ENCODE measurements around the gene FLOT1.

DNA sequence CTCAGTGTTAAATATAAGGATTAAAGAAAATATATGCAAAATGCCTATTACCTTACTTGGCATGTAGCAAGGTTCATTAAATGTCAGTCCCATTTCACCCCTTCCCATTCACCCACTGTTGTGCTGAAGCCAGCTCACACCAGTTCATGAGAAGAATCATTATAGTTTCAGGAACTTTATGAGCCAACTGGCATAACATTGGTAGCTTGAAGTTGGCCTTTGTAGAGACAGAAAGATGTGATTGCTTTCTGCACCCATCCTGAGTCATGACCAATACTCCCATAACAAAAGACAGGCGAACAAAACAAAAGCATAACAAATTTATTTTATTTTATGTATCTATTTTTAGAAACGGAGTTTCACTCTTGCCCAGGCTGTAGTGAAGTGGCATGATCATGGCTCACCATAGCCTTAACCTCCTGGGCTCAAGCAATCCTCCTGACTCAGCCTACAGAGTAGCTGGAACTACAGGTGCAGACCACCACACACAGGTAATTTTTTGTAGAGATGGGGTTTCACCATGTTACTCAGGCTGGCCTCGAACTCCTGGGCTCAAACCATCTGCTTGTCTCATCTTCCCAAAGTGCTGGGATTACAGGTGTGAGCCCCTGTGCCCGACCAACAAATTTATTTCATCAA, 19.4 kb upstream of the FLOT1 start:
- TF ChIP-seq, protein P1, sequence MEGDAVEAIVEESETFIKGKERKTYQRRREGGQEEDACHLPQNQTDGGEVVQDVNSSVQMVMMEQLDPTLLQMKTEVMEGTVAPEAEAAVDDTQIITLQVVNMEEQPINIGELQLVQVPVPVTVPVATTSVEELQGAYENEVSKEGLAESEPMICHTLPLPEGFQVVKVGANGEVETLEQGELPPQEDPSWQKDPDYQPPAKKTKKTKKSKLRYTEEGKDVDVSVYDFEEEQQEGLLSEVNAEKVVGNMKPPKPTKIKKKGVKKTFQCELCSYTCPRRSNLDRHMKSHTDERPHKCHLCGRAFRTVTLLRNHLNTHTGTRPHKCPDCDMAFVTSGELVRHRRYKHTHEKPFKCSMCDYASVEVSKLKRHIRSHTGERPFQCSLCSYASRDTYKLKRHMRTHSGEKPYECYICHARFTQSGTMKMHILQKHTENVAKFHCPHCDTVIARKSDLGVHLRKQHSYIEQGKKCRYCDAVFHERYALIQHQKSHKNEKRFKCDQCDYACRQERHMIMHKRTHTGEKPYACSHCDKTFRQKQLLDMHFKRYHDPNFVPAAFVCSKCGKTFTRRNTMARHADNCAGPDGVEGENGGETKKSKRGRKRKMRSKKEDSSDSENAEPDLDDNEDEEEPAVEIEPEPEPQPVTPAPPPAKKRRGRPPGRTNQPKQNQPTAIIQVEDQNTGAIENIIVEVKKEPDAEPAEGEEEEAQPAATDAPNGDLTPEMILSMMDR (IDR thresholded peaks at IDR 0.05 in 4 of 5, conservative IDR thresholded peaks at IDR 0.05 in 1 of 5), result no peak
- TF ChIP-seq POLR2A (IDR thresholded peaks at IDR 0.05), result no peak
